GM10248 (cell line): ENCODE results near the gene WTIP.

Experiments used
- CTCF ChIA-PET: fragments of 300-600 bp; sonication (Branson Sonifier 250); formaldehyde crosslinking; extraction: SDS; loops from one replicate; lab custom pipeline; 2021; ENCODE audit warnings: antibody characterized with exemption; lab: Yijun Ruan, JAX
- POLR2A ChIA-PET: fragments of 350-650 bp; sonication (Branson Sonifier 250); formaldehyde crosslinking; extraction: SDS; loops from one replicate; lab custom pipeline; 2020; ENCODE audit warnings: antibody characterized with exemption; lab: Yijun Ruan, JAX
- DNase-seq: peaks from one replicate; pipeline ENCODE4 v3.0.0; 2012; ENCODE audit errors: extremely low spot score
- CTCF ChIP-seq: IDR thresholded peaks from 2 replicates; pipeline ENCODE4 v1.5.1; 2012; ENCODE audit warnings: mild to moderate bottlenecking, low read depth; ENCODE audit errors: extremely low read depth, missing control alignments, control extremely low read depth

Gene WTIP

DNA sequence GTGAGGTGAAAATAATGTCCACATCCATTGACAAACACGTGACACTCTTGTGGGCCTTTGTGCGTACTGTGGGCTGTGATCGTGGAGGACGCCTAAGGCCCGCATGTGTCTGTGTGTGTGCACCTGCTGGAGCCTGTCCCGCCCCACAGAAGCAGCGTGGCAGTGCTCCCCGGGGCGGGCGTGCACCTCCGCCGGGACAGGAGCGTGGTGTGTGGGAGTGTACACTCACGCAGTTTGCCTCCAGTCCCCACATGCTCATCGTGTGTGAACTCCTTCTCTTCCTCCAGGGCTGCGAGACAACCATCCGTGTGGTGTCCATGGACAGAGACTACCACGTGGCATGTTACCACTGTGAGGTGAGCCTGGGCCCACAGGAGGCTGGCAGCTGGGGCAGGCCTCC lies 13.9 kb downstream of the WTIP start:
- ChIA-PET POLR2A (no interaction called here), CTCF (no interaction called here)
- DNase-seq = no peak
- TF ChIP-seq CTCF = no peak

DNA sequence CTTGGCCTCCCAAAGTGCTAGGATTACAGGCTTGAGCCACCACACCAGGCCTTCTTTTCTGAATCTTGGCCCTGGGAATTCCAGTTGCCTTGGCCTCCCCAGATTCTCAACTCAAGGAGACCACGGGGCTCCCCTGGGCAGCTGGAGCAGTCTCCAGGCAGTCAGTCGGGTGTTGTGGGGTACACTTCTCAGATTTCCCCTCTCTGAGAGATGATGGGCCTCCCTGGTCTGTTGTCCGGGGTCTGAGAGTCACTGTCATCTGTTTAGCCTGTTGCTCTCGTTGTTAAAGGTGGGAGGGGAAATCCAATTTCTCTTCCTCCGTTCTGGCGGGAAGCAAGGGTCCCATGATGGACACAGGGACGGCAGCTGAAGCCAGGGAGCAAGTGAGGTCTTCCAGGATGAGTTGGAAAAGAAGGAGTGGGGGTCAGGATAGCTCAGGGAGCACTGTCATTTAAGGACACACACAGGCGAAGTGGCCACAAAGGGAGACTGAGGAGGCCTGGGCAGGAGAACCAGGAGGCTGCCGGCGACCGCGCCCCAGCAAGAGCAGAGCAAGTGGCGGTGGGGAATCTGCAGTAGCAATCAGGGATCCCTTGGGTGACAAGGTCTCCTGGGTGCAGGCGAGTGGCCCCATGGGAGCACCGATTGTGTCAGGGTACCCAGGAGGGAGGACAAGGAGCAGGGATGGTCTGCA lies 15.7 kb downstream of the WTIP start:
- CTCF ChIA-PET = no interaction called here

GRCh38 chr19:34499155-34499834 lies 17.7 kb downstream of the WTIP start:
- CTCF ChIA-PET = interaction anchor here (1.6 to 1.9 kb wide), 2 partner anchors 95 to 722 kb away, joined by 3 to 13 read pairs; partner anchors contain the start of gene PDCD2L
- DNase-seq = no peak
- POLR2A ChIA-PET = no interaction called here
- TF ChIP-seq CTCF = no peak

More for the DNA sequence above, 15.7 kb downstream of the WTIP start:
- POLR2A ChIA-PET = no interaction called here
- no peak for DNase-seq
- TF ChIP-seq CTCF = no peak

DNA sequence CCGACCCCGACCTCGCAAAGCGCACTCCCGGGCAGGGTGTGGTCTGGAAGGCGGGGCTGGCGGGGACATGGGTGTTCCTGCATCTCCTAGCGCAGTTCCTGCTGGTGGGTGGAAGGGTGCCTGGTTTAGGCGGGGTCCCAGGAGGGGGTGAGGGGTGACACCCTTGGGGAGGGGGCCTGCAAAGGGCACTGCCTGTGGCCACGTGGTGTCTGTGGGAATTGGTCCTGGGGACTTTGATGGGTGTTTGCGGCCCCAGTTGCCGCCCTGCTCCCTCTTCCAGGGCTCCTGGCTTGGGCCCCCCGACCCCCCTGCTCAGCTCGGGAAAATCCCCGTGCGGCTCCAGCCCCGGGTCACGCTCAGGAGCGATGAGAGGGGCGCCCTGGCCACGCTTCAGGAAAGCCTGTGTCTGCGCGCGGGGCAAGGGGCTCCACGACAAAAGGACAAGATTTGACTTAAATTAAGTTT lies 19.1 kb downstream of the WTIP start:
- peak; percentile 20 for DNase-seq
- ChIA-PET POLR2A (no interaction called here), CTCF (interaction anchor here (0.8 to 1.9 kb wide), 8 partner anchors 11 to 723 kb away, joined by 3 to 13 read pairs (median 3); partner anchors contain the start of gene PDCD2L)
- no peak for TF ChIP-seq CTCF

DNA sequence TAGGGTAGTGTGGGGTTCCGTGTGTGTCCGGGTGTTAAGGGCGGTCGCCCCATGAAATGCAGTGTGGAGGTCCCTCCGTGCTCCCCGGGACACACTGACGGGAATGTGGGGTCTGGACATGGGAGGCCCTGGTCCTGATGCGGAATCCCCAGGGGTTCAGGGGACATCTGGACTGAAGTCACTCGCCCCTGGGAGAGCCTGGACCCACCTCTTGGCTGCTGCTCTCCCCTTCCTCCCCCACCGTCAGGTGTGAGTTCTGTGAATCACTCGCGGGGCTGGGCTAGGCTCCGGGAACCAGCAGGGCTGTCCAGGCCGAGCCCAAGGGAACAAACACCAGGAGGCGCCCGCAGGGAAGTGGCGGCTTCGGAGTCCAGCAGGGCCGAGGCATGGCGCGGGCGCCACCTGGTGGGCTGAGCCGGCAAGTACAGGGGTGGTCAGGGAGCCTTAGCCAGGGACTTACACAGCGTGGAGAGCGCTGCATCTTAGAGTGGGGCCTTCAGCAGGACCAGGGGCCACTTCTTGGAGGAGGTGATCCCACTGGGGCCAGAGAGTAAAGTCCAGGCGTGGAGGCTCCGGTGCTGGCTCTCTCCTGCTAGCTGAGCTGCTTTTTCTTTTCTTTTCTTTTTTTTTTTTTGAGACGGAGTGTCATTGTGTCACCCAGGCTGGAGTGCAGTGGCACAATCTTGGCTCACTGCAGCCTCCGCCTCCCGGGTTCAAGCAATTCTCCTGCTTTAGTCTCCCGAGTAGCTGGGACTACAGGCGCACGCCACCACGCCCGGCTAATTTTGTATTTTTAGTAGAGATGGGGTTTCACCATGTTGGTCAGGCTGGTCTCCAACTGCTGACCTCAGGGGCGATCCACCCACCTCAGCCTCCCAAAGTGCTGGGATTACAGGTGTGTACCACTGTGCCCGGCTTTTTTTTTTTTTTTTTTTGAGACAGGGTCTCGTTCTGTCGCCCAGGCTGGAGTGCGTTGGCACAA lies 20.1 kb downstream of the WTIP start:
- CTCF ChIA-PET = interaction anchor here (0.8 to 1.9 kb wide), 4 partner anchors 22 to 724 kb away, joined by 3 to 13 read pairs (median 3); no protein-coding TSS in a partner anchor
- POLR2A ChIA-PET = no interaction called here
- DNase-seq = peak; percentile 95
- TF ChIP-seq CTCF = peak; percentile 100
